HEK293 (cell line): ENCODE data around the gene CCDC184.
A peak's percentile ranks its signal among the peaks of the same experiment; 100 is the strongest.

ENCODE experiments used
- CTCF ChIA-PET: fragments of 350-600 bp; formaldehyde crosslinking; extraction: SDS; loops from one replicate; lab custom pipeline; 2021; ENCODE audit warnings: antibody characterized with exemption; lab: Yijun Ruan, JAX
- POLR2A ChIA-PET: fragments of 300-600 bp; formaldehyde crosslinking; extraction: SDS; loops from one replicate; lab custom pipeline; 2020; ENCODE audit warnings: antibody characterized with exemption, inconsistent platforms; lab: Yijun Ruan, JAX
- H3K27ac ChIP-seq: fragments of 200-500 bp; sonication (Bioruptor generic); 2 replicates; pipeline ENCODE4 v1.5.1; 2014; ENCODE audit warnings: low read depth, low read length, control low read depth, inconsistent platforms; ENCODE audit errors: extremely low read depth
- H3K36me3 ChIP-seq, 2 experiments: fragments of 200-500 bp in 1 of 2; sonication (Bioruptor generic) in 1 of 2; 1 replicate in 1 of 2; 2 replicates in 1 of 2; pipeline ENCODE4 v1.5.1; 2014 to 2017; ENCODE audit warnings: inconsistent platforms in 2 of 2, low read length in 2 of 2; ENCODE audit not compliant: control insufficient read depth in 2 of 2, insufficient read depth in 1 of 2
- H3K4me1 ChIP-seq: fragments of 200-500 bp; sonication (Bioruptor generic); 2 replicates; pipeline ENCODE4 v1.5.1; 2014; ENCODE audit warnings: mild to moderate bottlenecking, low read length, inconsistent platforms; ENCODE audit not compliant: control insufficient read depth, insufficient read depth
- H3K4me3 ChIP-seq: 2 replicates; pipeline ENCODE4 v1.5.1; 2011; ENCODE audit warnings: low read depth, mild to moderate bottlenecking, control low read depth, low read length, moderate library complexity
- H3K9me3 ChIP-seq: fragments of 200-500 bp; sonication (Bioruptor generic); 2 replicates; pipeline ENCODE4 v1.5.1; 2014; ENCODE audit warnings: low read depth, low read length, inconsistent platforms; ENCODE audit not compliant: control insufficient read depth, insufficient read depth
- MEIS1 ChIP-seq: sonication (generic); formaldehyde crosslinking; IDR thresholded peaks from 2 replicates; pipeline ENCODE4 v1.8.1; 2022; ENCODE audit warnings: missing genetic modification reagents, mild to moderate bottlenecking, borderline replicate concordance
- PRDM1 ChIP-seq: fragments of 450-650 bp; formaldehyde crosslinking; IDR thresholded peaks from 2 replicates; pipeline ENCODE4; 2016; ENCODE audit warnings: missing biosample characterization, missing genetic modification characterization
- SP3 ChIP-seq: fragments of 450-650 bp; formaldehyde crosslinking; IDR thresholded peaks from 2 replicates; pipeline ENCODE4 v1.5.1; 2016; ENCODE audit warnings: missing biosample characterization, missing genetic modification characterization
- ZBTB17 ChIP-seq: fragments of 450-650 bp; formaldehyde crosslinking; IDR thresholded peaks from 2 replicates; pipeline ENCODE4 v1.5.1; 2016; ENCODE audit warnings: missing biosample characterization, missing genetic modification characterization
- ZBTB20 ChIP-seq: fragments of 450-650 bp; formaldehyde crosslinking; IDR thresholded peaks from 2 replicates; pipeline ENCODE4 v1.5.1; 2016; ENCODE audit warnings: missing biosample characterization, missing genetic modification characterization
- ZBTB48 ChIP-seq: fragments of 450-650 bp; formaldehyde crosslinking; IDR thresholded peaks from 2 replicates; pipeline ENCODE4 v1.5.1; 2016; ENCODE audit warnings: missing biosample characterization, missing genetic modification characterization
- ZFP69B ChIP-seq: fragments of 450-650 bp; formaldehyde crosslinking; IDR thresholded peaks from 2 replicates; pipeline ENCODE4 v1.5.1; 2016; ENCODE audit warnings: missing biosample characterization, missing genetic modification characterization
- ZNF184 ChIP-seq: fragments of 450-650 bp; IDR thresholded peaks from 2 replicates; pipeline ENCODE4 v1.5.1; 2018; ENCODE audit warnings: missing biosample characterization, mild to moderate bottlenecking, missing genetic modification characterization
- ZNF292 ChIP-seq: fragments of 450-650 bp; formaldehyde crosslinking; IDR thresholded peaks from 2 replicates; pipeline ENCODE4 v1.5.1; 2016; ENCODE audit warnings: low read depth, missing biosample characterization, missing genetic modification characterization, borderline replicate concordance
- ZNF335 ChIP-seq: fragments of 450-650 bp; formaldehyde crosslinking; conservative IDR thresholded peaks from 2 replicates; pipeline ENCODE4 v1.5.1; 2016; ENCODE audit warnings: missing biosample characterization, missing genetic modification characterization
- ZNF423 ChIP-seq: fragments of 450-650 bp; formaldehyde crosslinking; IDR thresholded peaks from 2 replicates; pipeline ENCODE4 v1.5.1; 2016; ENCODE audit warnings: missing biosample characterization, missing genetic modification characterization
- ZNF48 ChIP-seq: fragments of 450-650 bp; formaldehyde crosslinking; IDR thresholded peaks from 2 replicates; pipeline ENCODE4 v1.5.1; 2016; ENCODE audit warnings: missing biosample characterization, missing genetic modification characterization
- ZNF530 ChIP-seq: fragments of 450-650 bp; formaldehyde crosslinking; IDR thresholded peaks from 2 replicates; pipeline ENCODE4 v1.5.1; 2016; ENCODE audit warnings: low read depth, missing biosample characterization, missing genetic modification characterization
- ZNF549 ChIP-seq: fragments of 450-650 bp; IDR thresholded peaks from 2 replicates; pipeline ENCODE4 v1.5.1; 2018; ENCODE audit warnings: missing biosample characterization, missing genetic modification characterization, mild to moderate bottlenecking, inconsistent platforms, moderate library complexity
- ZNF561 ChIP-seq: fragments of 450-650 bp; IDR thresholded peaks from 2 replicates; pipeline ENCODE4 v1.5.1; 2018; ENCODE audit warnings: missing biosample characterization, missing genetic modification characterization, borderline replicate concordance
- ZNF670 ChIP-seq: fragments of 450-650 bp; formaldehyde crosslinking; IDR thresholded peaks from 2 replicates; pipeline ENCODE4 v1.5.1; 2016; ENCODE audit warnings: missing biosample characterization, missing genetic modification characterization, low read depth
- ZNF785 ChIP-seq: fragments of 450-650 bp; formaldehyde crosslinking; IDR thresholded peaks from 2 replicates; pipeline ENCODE4 v1.5.1; 2016; ENCODE audit warnings: missing biosample characterization, missing genetic modification characterization
- ZNF792 ChIP-seq: fragments of 450-650 bp; formaldehyde crosslinking; IDR thresholded peaks from 2 replicates; pipeline ENCODE4 v1.5.1; 2016; ENCODE audit warnings: missing biosample characterization, missing genetic modification characterization
- ZNF830 ChIP-seq: fragments of 450-650 bp; IDR thresholded peaks from 2 replicates; pipeline ENCODE4 v1.5.0; 2018; ENCODE audit warnings: missing biosample characterization, missing genetic modification characterization, low read depth, mild to moderate bottlenecking, moderate library complexity
- TF ChIP-seq, protein P1 (sequence below): fragments of 450-650 bp; formaldehyde crosslinking; IDR thresholded peaks from 2 replicates; pipeline ENCODE4 v1.5.1; 2016; ENCODE audit warnings: missing biosample characterization, missing genetic modification characterization
- TF ChIP-seq, protein P2 (sequence below): IDR thresholded peaks from 2 replicates; pipeline ENCODE4 v1.6.1; 2011; ENCODE audit warnings: mild to moderate bottlenecking, low read depth, low read length, borderline replicate concordance
- TF ChIP-seq, protein P3 (sequence below): fragments of 450-650 bp; formaldehyde crosslinking; IDR thresholded peaks from 2 replicates; pipeline ENCODE4 v1.5.1; 2016; ENCODE audit warnings: missing biosample characterization, missing genetic modification characterization

CCDC184 gene

DNA sequence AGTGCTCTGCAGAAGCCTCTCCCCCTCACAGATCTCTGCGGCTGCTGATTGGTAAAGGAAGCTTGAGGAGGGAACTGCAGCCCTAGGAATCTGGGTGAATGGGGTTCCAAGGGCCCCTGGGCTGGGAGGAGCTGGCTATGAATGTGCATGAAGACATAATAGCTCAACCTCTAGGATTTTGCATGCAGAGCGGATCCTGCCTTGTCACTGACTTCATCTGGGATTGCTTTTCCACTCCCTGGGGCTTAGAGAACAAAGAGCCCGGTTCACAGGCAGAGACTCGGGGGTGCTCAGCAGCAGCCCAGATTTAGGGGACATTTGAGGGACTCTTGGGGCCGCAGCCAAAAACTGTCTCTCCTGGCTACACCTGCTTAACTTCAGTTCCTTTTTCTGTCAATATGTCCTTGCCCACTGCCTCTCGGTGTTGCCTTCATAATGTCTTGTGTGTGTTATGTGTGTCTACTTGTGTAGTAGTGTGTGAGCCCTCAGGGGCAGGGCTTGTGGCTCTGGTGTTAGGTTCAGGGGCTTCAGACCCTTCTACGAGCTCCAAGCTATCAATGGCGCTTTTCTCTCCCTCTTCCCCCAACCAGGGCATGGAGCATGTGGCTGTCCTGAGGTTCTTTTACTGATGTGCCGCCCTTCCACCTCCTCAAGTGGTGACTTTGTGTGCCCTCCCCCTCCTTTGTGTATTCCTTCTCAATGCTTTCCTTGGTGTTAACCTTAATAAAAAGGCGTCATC is 1.9 kb downstream of the CCDC184 start:
- H3K9me3 ChIP-seq, result no peaks in the 10 kb centered on the region
- H3K4me3 ChIP-seq, result no peak overlapping the region
- H3K4me1 ChIP-seq, result no peaks in the 10 kb centered on the region
- H3K36me3 ChIP-seq, result no peaks in the 10 kb centered on the region
- ChIA-PET POLR2A (no interaction called here), CTCF (interaction anchor here (0.6 to 1.3 kb wide), 4 partner anchors 22 to 470 kb away, joined by 3 to 4 read pairs (median 4); no protein-coding TSS in a partner anchor)
- no peak overlapping the region for H3K27ac ChIP-seq
- TF ChIP-seq ZBTB20 (peak; percentile 89), ZNF549 (tag by site-specific recombination) (no peak), ZBTB17 (tag by site-specific recombination) (0 out of 2 replicates have a peak, but pooled peaks have one; percentile 23), ZNF335 (tag by site-specific recombination) (peak; percentile 36; the same call in 1 of the 2 replicates)
- TF ChIP-seq, all 188 proteins: peak for 3

DNA sequence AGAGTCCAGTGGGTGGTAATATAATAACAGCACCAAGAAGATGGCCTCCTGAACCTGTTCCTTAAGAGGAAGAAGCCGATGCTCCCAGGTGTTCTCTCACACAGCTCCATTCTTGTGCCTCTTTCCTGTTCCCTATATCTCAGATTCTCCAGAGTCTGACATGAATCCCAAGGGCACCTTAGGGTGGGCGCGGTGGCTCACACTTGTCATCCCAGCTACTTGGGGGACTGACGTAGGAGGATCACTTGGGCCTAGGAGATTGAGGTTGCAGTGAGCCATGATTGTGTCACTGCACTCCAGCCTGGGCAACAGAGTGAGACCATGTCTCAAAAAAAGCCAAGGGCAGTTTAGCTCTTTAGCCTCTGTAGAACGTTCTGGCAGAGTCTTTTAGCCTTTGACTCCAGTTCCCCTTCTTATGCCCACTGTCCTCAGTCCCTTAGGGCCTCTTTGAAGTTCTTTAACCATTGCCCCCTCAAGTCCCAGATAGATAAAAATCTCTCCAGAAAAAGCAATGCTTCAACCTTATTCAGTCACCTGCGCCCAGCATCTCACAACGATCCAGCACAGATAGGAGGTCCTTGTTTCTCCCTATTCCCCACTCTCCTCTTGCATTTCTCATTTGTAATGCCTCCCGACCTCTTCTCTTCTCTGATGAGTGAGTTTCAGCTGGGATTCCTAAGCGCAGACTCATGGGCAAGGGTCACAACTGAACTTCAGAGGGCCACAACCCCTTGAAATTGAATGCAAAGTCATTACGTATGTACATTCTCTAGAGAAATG is 4.7 kb downstream of the CCDC184 start:
- ChIA-PET CTCF (interaction anchor here (0.6 to 2.9 kb wide), 10 partner anchors 9 to 350 kb away, joined by 3 to 19 read pairs (median 6); no protein-coding TSS in a partner anchor), POLR2A (interaction anchor here (0.8 kb wide), 1 partner anchor 100 kb away, joined by 3 read pairs; no protein-coding TSS in a partner anchor)
- TF ChIP-seq SP3 (no peak), ZNF48 (tag by site-specific recombination) (no peak), MEIS1 (CRISPR knock-in tag) (no peak), ZNF423 (no peak), ZNF670 (tag by site-specific recombination) (no peak), ZBTB48 (tag by site-specific recombination) (no peak), PRDM1 (tag by site-specific recombination) (no peak), ZNF792 (tag by site-specific recombination) (no peak)
- TF ChIP-seq, protein P1, sequence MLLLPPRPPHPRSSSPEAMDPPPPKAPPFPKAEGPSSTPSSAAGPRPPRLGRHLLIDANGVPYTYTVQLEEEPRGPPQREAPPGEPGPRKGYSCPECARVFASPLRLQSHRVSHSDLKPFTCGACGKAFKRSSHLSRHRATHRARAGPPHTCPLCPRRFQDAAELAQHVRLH (tag by site-specific recombination), result no peak
- Histone ChIP-seq H3K27ac (no peak overlapping the region), H3K9me3 (no peaks in the 10 kb centered on the region), H3K4me1 (no peaks in the 10 kb centered on the region), H3K36me3 (no peaks in the 10 kb centered on the region), H3K4me3 (no peak overlapping the region)

DNA sequence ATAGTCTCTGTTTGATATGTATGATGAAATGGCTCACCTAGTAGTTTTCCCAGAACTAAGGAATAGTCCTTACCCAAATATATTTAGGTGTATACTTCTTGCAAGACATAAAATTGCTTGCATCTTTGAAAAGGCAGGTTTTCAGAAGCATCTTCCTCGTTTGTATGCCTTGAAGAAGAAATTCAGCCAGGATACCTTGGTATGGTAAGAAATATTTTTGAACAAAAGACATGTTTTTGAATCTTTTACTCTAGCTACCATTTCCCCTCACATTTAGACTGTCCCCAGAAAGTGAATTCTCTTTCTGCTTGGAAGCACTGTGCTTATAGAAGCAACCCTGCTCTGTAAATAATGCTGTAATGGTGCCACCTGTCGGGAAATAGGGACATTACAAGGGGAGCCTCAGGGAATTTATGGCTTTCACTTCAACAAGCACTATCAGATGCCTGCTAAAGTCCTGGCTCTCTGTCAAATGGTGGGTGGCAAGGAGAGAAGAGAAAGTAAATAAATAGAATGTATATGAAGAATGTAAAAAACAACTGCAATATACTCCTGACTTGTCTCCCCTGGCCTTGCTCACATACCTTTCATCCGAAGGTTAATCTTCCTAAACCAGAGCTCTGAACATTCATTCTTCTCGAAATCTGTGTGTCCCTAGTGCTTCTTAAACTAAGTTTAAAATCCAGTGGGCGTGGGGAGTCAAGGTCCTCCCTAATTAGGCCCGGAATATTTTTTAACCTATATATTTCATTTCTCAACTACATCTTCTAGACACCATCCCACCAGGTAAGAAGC is 6.1 kb downstream of the CCDC184 start:
- POLR2A ChIA-PET, result no interaction called here
- Histone ChIP-seq H3K36me3 (no peaks in the 10 kb centered on the region), H3K4me1 (no peaks in the 10 kb centered on the region), H3K27ac (no peak overlapping the region), H3K4me3 (no peak overlapping the region), H3K9me3 (no peaks in the 10 kb centered on the region)
- CTCF ChIA-PET, result interaction anchor here (0.6 to 2.9 kb wide), 47 partner anchors 8 to 569 kb away, joined by 3 to 19 read pairs (median 4); partner anchors contain the start of gene ASB8
- TF ChIP-seq ZNF549 (tag by site-specific recombination) (no peak), ZNF423 (no peak), PRDM1 (tag by site-specific recombination) (peak; percentile 86), ZNF830 (tag by site-specific recombination) (no peak), ZNF561 (tag by site-specific recombination) (no peak; the same call in 1 of the 2 replicates), ZNF184 (tag by site-specific recombination) (no peak), ZNF530 (tag by site-specific recombination) (no peak), ZNF785 (no peak), ZFP69B (no peak), MEIS1 (CRISPR knock-in tag) (no peak), ZNF292 (no peak)
- TF ChIP-seq, protein P2, sequence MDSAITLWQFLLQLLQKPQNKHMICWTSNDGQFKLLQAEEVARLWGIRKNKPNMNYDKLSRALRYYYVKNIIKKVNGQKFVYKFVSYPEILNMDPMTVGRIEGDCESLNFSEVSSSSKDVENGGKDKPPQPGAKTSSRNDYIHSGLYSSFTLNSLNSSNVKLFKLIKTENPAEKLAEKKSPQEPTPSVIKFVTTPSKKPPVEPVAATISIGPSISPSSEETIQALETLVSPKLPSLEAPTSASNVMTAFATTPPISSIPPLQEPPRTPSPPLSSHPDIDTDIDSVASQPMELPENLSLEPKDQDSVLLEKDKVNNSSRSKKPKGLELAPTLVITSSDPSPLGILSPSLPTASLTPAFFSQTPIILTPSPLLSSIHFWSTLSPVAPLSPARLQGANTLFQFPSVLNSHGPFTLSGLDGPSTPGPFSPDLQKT, result no peak
- TF ChIP-seq, protein P3, sequence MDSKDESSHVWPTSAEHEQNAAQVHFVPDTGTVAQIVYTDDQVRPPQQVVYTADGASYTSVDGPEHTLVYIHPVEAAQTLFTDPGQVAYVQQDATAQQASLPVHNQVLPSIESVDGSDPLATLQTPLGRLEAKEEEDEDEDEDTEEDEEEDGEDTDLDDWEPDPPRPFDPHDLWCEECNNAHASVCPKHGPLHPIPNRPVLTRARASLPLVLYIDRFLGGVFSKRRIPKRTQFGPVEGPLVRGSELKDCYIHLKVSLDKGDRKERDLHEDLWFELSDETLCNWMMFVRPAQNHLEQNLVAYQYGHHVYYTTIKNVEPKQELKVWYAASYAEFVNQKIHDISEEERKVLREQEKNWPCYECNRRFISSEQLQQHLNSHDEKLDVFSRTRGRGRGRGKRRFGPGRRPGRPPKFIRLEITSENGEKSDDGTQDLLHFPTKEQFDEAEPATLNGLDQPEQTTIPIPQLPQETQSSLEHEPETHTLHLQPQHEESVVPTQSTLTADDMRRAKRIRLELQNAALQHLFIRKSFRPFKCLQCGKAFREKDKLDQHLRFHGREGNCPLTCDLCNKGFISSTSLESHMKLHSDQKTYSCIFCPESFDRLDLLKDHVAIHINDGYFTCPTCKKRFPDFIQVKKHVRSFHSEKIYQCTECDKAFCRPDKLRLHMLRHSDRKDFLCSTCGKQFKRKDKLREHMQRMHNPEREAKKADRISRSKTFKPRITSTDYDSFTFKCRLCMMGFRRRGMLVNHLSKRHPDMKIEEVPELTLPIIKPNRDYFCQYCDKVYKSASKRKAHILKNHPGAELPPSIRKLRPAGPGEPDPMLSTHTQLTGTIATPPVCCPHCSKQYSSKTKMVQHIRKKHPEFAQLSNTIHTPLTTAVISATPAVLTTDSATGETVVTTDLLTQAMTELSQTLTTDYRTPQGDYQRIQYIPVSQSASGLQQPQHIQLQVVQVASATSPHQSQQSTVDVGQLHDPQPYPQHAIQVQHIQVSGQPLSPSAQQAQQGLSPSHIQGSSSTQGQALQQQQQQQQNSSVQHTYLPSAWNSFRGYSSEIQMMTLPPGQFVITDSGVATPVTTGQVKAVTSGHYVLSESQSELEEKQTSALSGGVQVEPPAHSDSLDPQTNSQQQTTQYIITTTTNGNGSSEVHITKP (tag by site-specific recombination), result peak; percentile 99
